SU-DHL-6 (cell line): ENCODE measurements around the gene RNPC3.

Experiments used
- H2AFZ ChIP-seq: fragments of 200-600 bp; sonication (generic); 2 replicates; pipeline ENCODE4 v1.6.1; 2014; ENCODE audit warnings: low read depth, mild to moderate bottlenecking, moderate library complexity, mixed read lengths, antibody characterized with exemption, low read length; ENCODE audit not compliant: severe bottlenecking
- H3F3A ChIP-seq: fragments of 200-600 bp; shearing (Covaris generic); 2 replicates; pipeline ENCODE4 v1.6.0; 2016; ENCODE audit warnings: antibody characterized with exemption, mild to moderate bottlenecking; ENCODE audit not compliant: insufficient read depth
- H3K27ac ChIP-seq: fragments of 200-600 bp; sonication (generic); 2 replicates; pipeline ENCODE4 v1.5.1; 2016; ENCODE audit warnings: low read depth, mild to moderate bottlenecking, low read length, moderate library complexity, mixed read lengths
- H3K27me3 ChIP-seq: fragments of 200-600 bp; sonication (generic), shearing (Covaris generic); 2 replicates; pipeline ENCODE4 v1.6.0; 2014; ENCODE audit warnings: mild to moderate bottlenecking, low read length
- H3K36me3 ChIP-seq: fragments of 200-600 bp; sonication (generic); 2 replicates; pipeline ENCODE4 v1.6.1; 2014; ENCODE audit warnings: mild to moderate bottlenecking, low read length, mixed read lengths
- H3K4me2 ChIP-seq: fragments of 300-600, 200-600 bp; shearing (Covaris generic), sonication (generic); 2 replicates; pipeline ENCODE4 v1.6.0; 2014; ENCODE audit warnings: low read length, low read depth, mild to moderate bottlenecking; ENCODE audit not compliant: poor library complexity, severe bottlenecking
- H3K4me3 ChIP-seq: fragments of 200-600 bp; sonication (generic); 2 replicates; pipeline ENCODE4 v1.5.1; 2014; ENCODE audit warnings: antibody characterized with exemption, low read length, mild to moderate bottlenecking, mixed read lengths; ENCODE audit not compliant: insufficient read depth, poor library complexity, severe bottlenecking
- H3K79me2 ChIP-seq: fragments of 200-600 bp; sonication (generic); 2 replicates; pipeline ENCODE4 v1.6.1; 2014; ENCODE audit warnings: mild to moderate bottlenecking, low read length, moderate library complexity; ENCODE audit not compliant: insufficient read depth
- H3K9ac ChIP-seq: fragments of 200-600 bp; sonication (generic); 2 replicates; pipeline ENCODE4 v1.7.0; 2014; ENCODE audit warnings: mild to moderate bottlenecking, low read length
- H3K9me2 ChIP-seq: fragments of 200-600 bp; sonication (generic); replicated peaks from 2 replicates; pipeline ENCODE4 v1.6.1; 2014; ENCODE audit warnings: low read length; ENCODE audit not compliant: insufficient read depth
- H3K9me3 ChIP-seq: fragments of 200-600 bp; sonication (generic); 2 replicates; pipeline ENCODE4 v1.6.1; 2014; ENCODE audit warnings: low read length, mixed read lengths; ENCODE audit not compliant: insufficient read depth
- H4K20me1 ChIP-seq: fragments of 200-600 bp; sonication (generic); 2 replicates; pipeline ENCODE4 v1.6.1; 2014; ENCODE audit warnings: low read depth, mild to moderate bottlenecking, antibody characterized with exemption, low read length, moderate library complexity, mixed read lengths
- EZH2phosphoT487 ChIP-seq: fragments of 200-600 bp; sonication (generic), shearing (Covaris generic); conservative IDR thresholded peaks from 2 replicates; pipeline ENCODE4 v1.6.1; 2018; ENCODE audit warnings: mild to moderate bottlenecking, antibody characterized with exemption, low read length, moderate library complexity, mixed read lengths
- TF ChIP-seq, protein P1 (sequence below): fragments of 200-600 bp; sonication (generic); IDR thresholded peaks from one replicate; pipeline ENCODE4 v1.5.1; 2017; ENCODE audit warnings: antibody characterized with exemption, mild to moderate bottlenecking, low read length, moderate library complexity; ENCODE audit not compliant: insufficient read depth, poor library complexity, severe bottlenecking

RNPC3 gene

DNA sequence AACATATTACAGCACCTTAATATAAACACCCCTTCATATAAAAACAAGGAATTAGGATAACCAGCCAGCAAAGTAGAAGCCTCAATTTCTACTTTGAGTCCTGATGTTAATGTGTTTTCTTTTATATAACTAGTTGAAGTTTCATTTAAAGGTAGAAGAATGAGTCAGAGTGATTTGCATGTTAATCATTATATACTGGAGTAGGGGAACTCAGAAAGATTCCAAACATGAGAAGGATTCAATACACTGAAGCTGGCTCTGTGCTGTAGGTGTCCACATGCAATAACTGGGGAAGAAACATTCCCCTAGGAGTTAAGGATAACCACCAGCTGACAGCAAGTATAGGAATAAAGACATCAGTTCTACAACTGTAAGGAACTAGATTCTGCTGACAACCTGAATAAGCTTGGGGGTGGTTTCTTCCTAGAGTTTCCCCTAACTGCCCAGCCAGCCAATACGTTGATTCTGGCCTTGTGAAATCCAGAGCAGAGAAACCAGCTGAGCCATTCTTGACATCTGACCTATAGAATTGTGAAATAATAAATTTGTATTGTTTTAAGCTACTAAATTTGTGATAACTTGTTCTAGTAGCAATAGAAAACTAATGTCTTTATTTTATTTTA lies 33.4 kb upstream of the RNPC3 start:
- TF ChIP-seq, protein P1, sequence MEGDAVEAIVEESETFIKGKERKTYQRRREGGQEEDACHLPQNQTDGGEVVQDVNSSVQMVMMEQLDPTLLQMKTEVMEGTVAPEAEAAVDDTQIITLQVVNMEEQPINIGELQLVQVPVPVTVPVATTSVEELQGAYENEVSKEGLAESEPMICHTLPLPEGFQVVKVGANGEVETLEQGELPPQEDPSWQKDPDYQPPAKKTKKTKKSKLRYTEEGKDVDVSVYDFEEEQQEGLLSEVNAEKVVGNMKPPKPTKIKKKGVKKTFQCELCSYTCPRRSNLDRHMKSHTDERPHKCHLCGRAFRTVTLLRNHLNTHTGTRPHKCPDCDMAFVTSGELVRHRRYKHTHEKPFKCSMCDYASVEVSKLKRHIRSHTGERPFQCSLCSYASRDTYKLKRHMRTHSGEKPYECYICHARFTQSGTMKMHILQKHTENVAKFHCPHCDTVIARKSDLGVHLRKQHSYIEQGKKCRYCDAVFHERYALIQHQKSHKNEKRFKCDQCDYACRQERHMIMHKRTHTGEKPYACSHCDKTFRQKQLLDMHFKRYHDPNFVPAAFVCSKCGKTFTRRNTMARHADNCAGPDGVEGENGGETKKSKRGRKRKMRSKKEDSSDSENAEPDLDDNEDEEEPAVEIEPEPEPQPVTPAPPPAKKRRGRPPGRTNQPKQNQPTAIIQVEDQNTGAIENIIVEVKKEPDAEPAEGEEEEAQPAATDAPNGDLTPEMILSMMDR, result no peak
- TF ChIP-seq EZH2phosphoT487, result no peak

GRCh38 chr1:103496014-103496635 lies 29.4 kb upstream of the RNPC3 start:
- no peaks in the 10 kb centered on the region for H3F3A ChIP-seq
- H3K79me2 ChIP-seq, result no peaks in the 10 kb centered on the region
- no peak overlapping the region for H3K4me3 ChIP-seq
- no peaks in the 10 kb centered on the region for H3K9me2 ChIP-seq
- no peak overlapping the region for H2AFZ ChIP-seq
- no peaks in the 10 kb centered on the region for H4K20me1 ChIP-seq
- no peak overlapping the region for H3K4me2 ChIP-seq
- TF ChIP-seq EZH2phosphoT487, result no peak
- TF ChIP-seq, protein P1, result no peak
- no peak overlapping the region for H3K27ac ChIP-seq
- no peak overlapping the region for H3K9ac ChIP-seq
- no peaks in the 10 kb centered on the region for H3K9me3 ChIP-seq
- H3K36me3 ChIP-seq, result no peaks in the 10 kb centered on the region
- H3K27me3 ChIP-seq, result no peaks in the 10 kb centered on the region

More for the DNA sequence above, 33.4 kb upstream of the RNPC3 start:
- Histone ChIP-seq H3K79me2 (no peaks in the 10 kb centered on the region), H3K36me3 (no peaks in the 10 kb centered on the region), H3K4me2 (no peak overlapping the region), H3F3A (no peaks in the 10 kb centered on the region), H3K9me3 (no peaks in the 10 kb centered on the region), H3K27me3 (no peaks in the 10 kb centered on the region), H2AFZ (no peak overlapping the region), H3K27ac (no peak overlapping the region), H4K20me1 (no peaks in the 10 kb centered on the region), H3K9me2 (no peaks in the 10 kb centered on the region), H3K4me3 (no peak overlapping the region), H3K9ac (no peak overlapping the region)

GRCh38 chr1:103497404-103497803 lies 28.1 kb upstream of the RNPC3 start:
- Histone ChIP-seq H2AFZ (no peak overlapping the region), H3K9me3 (no peaks in the 10 kb centered on the region)

More at GRCh38 chr1:103497404-103497803, 28.1 kb upstream of the RNPC3 start:
- no peak for TF ChIP-seq EZH2phosphoT487
- TF ChIP-seq, protein P1, result no peak
- Histone ChIP-seq H3K36me3 (no peaks in the 10 kb centered on the region), H3K4me3 (no peak overlapping the region), H3K27me3 (no peaks in the 10 kb centered on the region), H3K79me2 (no peaks in the 10 kb centered on the region), H3K9ac (no peak overlapping the region), H3K4me2 (no peak overlapping the region), H3K27ac (no peak overlapping the region), H3F3A (no peaks in the 10 kb centered on the region), H4K20me1 (no peaks in the 10 kb centered on the region), H3K9me2 (no peaks in the 10 kb centered on the region)
